ENCODE measurements around the gene TBCCD1.

The TBCCD1 gene

GRCh38 chr3:186567072-186567921 is at the start of gene TBCCD1:
Gene TBCCD1, minus strand, starts transcription at chr3:186567339. Its CDS starts 3,010 bp downstream, at chr3:186564329.
- no peak for TF ChIP-seq CTCF (IDR thresholded peaks at IDR 0.05; ENCODE audit: low read depth, low read length, missing control alignments)
- peak within 1 kb of the TSS; percentile 93 for H3K4me3 ChIP-seq (ENCODE audit: low read depth, low read length)
- no peaks in the 10 kb centered on the region for H3K27me3 ChIP-seq (replicated peaks)
- peaks cover 8% of the 10 kb centered on the region for H3K36me3 ChIP-seq (replicated peaks)
- H3K27ac ChIP-seq, result peak within 1 kb of the TSS; percentile 69
- DNase-seq, result peak; percentile 88
- in situ Hi-C loops (cut with HindIII; ENCODE audit: low pct_ligation_motif_present, low sequenced_read_pairs), result no loop called here

GRCh38 chr3:186616299-186616617 is 49.1 kb upstream of the TBCCD1 start:
- TF ChIP-seq CTCF (IDR thresholded peaks at IDR 0.05; ENCODE audit: low read depth, low read length, missing control alignments), result no peak
- no peak overlapping the region for H3K4me3 ChIP-seq (ENCODE audit: low read depth, low read length)
- DNase-seq, result no peak
- no peak overlapping the region for H3K27ac ChIP-seq
- no peaks in the 10 kb centered on the region for H3K36me3 ChIP-seq (replicated peaks)
- in situ Hi-C loops (cut with HindIII; ENCODE audit: low pct_ligation_motif_present, low sequenced_read_pairs), result loop anchor here (25.0 kb wide), 1 partner anchor 196 kb away; the partner anchor contains the start of gene RFC4
- H3K27me3 ChIP-seq (replicated peaks), result no peaks in the 10 kb centered on the region

- peak; percentile 99 for TF ChIP-seq CTCF (IDR thresholded peaks at IDR 0.05; ENCODE audit: low read depth, low read length, missing control alignments)
- Histone ChIP-seq H3K4me3 (ENCODE audit: low read depth, low read length) (no peak overlapping the region), H3K27me3 (replicated peaks) (no peaks in the 10 kb centered on the region), H3K36me3 (replicated peaks) (no peaks in the 10 kb centered on the region), H3K27ac (no peak overlapping the region)
- in situ Hi-C loops (cut with HindIII; ENCODE audit: low pct_ligation_motif_present, low sequenced_read_pairs), result loop anchor here (25.0 kb wide), 1 partner anchor 197 kb away; the partner anchor contains the start of gene RFC4
- DNase-seq, result peak; percentile 78
Measured at GRCh38 chr3:186614597-186615483, 47.7 kb upstream of the TBCCD1 start.

GRCh38 chr3:186614266-186614596 is 47.1 kb upstream of the TBCCD1 start:
- in situ Hi-C loops (cut with HindIII; ENCODE audit: low pct_ligation_motif_present, low sequenced_read_pairs), result loop anchor here (25.0 kb wide), 1 partner anchor 198 kb away; the partner anchor contains the start of gene RFC4
- H3K27ac ChIP-seq, result no peak overlapping the region

More at GRCh38 chr3:186614266-186614596, 47.1 kb upstream of the TBCCD1 start:
- Histone ChIP-seq H3K36me3 (replicated peaks) (no peaks in the 10 kb centered on the region), H3K27me3 (replicated peaks) (no peaks in the 10 kb centered on the region), H3K4me3 (ENCODE audit: low read depth, low read length) (no peak overlapping the region)
- DNase-seq, result no peak
- TF ChIP-seq CTCF (IDR thresholded peaks at IDR 0.05; ENCODE audit: low read depth, low read length, missing control alignments), result no peak
